Measurements from ENCODE around the gene SLC22A13.
"Not testable (repeated sequence)": the region's sequence is repeated elsewhere in the genome, so short reads cannot be mapped to it uniquely, and the experiment has no call there.

Gene SLC22A13

DNA sequence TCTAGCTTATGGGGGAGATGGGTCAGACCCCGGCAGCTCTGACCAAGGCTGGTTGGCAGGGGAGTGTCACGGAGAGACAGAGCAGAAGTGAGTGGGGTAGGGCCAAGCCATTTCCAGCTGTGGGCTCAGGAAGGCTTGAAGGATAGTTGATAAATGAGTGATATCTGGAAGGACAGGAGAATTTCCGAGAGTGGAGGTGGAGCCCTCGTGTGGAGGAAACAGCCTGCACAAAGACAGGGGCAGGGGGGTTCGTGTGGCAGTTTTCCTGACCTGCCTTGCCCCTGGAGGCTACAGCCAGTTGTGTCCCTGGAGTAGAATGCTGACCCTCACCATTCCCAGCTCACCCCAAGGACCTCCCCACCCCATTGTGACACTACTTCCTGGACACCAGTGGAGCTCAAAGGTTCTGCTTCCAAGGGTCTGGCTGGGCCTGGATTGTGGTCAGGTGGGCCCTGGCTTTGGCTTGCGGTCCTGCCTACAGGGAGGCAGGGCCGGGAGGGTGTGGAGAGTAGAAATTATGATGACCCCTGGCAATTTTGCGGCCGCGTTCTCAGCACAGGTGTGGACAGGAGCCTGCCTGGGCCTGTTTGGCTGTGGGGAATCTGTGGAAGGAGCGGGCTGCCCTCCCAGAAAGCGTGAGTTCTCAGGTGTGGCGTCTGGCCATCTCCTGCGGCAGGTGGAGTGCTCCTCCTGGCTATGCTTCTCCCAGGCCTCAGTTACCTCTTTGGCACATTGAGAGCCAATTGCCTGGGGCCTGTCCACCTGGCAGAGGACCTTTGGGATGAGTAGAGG lies 16.5 kb downstream of the SLC22A13 start, which contains the start of gene SLC22A14:
Gene SLC22A14, plus strand, starts transcription at position 400 of the 792 bp plus-strand sequence. CDS start 23,733 bp downstream, outside the sequence.
- peaks cover 13% of the 10 kb centered on the region for H3K36me3 ChIP-seq (ENCODE audit: insufficient read depth, low read length)
- no peaks in the 10 kb centered on the region for H3K4me1 ChIP-seq (ENCODE audit: control insufficient read depth, insufficient read depth, low read length)
- H3K4me3 ChIP-seq (ENCODE audit: low read length): no peak within 1 kb of the TSS
- H3K27me3 ChIP-seq (ENCODE audit: control insufficient read depth, insufficient read depth, low read length): no peaks in the 10 kb centered on the region
- H3K9me3 ChIP-seq (replicated peaks; ENCODE audit: low read length): no peaks in the 10 kb centered on the region
- no peak within 1 kb of the TSS for H3K4me2 ChIP-seq (ENCODE audit: low read length)
- no peak within 1 kb of the TSS for H3K9ac ChIP-seq (ENCODE audit: low read depth, low read length)

DNA sequence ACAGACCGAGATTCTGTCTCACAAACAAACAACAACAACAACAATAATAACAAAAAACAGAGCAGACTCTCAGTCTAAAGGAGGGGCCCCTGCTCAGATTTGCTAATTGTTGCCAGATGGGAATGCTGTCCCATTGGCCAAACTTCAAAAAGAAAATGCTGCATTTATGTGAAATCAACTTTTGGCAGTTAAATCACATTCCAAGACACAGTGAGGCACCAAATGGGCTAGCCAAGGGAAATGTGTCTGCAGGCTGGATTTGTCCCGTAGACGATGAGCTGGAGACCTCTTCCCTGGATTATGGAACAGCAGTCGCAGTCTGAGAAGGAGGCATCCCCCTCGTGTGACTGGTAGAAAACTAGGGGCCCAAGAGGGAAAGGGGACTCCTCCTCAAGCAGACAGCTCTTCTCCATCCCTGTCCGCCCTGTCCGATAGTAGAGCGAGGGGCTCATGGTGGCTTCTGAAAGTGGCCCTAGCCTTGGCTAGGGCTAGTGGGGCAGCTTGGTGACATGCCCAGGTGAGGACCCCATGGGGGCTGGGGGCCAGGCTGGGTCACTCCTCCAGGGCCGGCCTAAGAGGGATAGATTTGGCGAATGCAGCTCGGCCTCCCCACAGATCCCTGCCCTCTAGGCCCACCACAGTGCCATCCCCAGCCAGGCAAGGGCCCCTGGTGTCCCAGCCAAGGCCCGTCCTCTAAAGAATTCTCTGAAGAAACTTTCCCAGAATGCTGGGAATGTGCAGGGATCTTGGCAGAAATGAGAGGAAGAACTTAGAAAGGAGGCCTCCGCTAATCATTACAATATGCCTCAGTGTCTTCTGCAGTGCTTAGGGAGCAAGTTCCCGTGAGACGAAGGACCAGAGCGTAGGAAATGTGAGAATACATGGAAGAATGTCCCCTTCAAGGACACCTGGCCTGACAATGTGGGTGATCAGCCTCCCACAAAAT lies 18.5 kb downstream of the SLC22A13 start:
- H3K4me3 ChIP-seq (ENCODE audit: low read length): no peak overlapping the region
- H3K36me3 ChIP-seq (ENCODE audit: insufficient read depth, low read length): peaks cover 1% of the 10 kb centered on the region
- H3K4me2 ChIP-seq (ENCODE audit: low read length): no peak overlapping the region
- no peaks in the 10 kb centered on the region for H3K4me1 ChIP-seq (ENCODE audit: control insufficient read depth, insufficient read depth, low read length)
- no peak overlapping the region for H3K9ac ChIP-seq (ENCODE audit: low read depth, low read length)
- H3K9me3 ChIP-seq (replicated peaks; ENCODE audit: low read length): no peaks in the 10 kb centered on the region
- no peaks in the 10 kb centered on the region for H3K27me3 ChIP-seq (ENCODE audit: control insufficient read depth, insufficient read depth, low read length)

DNA sequence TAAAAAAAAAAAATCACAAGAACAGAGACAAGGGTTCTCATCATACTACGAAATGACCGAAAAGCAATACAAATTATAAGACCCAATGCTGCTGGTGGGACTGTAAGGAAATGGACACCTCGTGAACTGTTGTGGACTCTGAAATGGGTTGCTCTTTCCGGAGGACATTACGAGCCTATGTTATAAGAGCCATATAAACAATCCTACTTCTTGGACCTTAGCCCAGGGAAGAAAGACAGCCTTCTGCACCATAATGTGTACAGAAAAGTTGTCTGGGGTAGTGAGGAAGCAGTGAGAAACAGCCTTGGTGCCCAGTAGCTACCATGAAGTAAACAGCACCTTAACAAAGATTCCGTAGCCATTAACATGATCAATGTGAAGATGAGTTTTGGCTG lies 19.1 kb downstream of the SLC22A13 start:
- H3K36me3 ChIP-seq (ENCODE audit: insufficient read depth, low read length): no peaks in the 10 kb centered on the region
- H3K9me3 ChIP-seq (replicated peaks; ENCODE audit: low read length): no peaks in the 10 kb centered on the region
- H3K9ac ChIP-seq (ENCODE audit: low read depth, low read length): no peak overlapping the region
- H3K27me3 ChIP-seq (ENCODE audit: control insufficient read depth, insufficient read depth, low read length): no peaks in the 10 kb centered on the region
- H3K4me2 ChIP-seq (ENCODE audit: low read length): no peak overlapping the region
- no peak overlapping the region for H3K4me3 ChIP-seq (ENCODE audit: low read length)
- no peaks in the 10 kb centered on the region for H3K4me1 ChIP-seq (ENCODE audit: control insufficient read depth, insufficient read depth, low read length)

DNA sequence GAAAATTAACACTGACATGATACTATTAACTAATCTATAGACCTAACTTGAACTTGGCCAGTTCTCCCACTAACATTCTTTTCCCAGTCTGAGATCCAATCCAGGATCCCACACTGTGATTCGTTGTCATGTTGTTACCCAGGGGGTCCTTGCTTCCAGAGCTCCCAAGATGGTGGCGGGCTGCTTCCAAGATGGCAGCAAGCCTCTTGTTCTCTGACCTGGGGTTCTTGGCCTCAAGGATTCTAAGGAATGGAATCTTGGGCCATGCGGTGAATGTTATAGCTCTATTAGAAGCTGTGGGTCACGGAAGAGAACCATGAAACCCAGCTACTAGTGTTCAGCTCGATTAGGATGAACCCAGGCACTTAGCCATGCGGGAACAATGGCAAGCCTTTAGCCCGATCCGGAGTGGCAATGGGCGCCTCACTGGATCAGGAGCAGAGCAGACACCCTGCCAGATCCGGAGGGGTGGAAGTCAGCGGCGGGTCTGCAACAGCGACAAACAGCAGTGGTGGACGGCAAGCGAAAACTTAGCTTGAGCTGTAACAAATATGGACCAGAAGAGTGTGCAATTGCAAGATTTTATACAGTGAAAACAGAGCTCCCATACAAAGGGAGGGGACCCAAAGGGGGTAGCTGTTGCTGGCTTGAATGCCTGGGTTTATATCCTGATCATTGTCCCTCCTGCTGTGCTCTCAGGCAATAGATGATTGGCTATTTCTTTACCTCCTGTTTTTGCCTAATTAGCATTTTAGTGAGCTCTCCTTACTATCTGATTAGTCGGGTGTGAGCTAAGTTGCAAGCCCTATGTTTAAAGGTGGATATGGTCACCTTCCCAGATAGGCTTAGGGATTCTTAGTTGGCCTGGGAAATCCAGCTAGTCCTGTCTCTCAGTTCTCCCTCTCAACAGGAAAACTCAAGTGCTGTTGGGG lies 23.9 kb downstream of the SLC22A13 start:
- H3K4me1 ChIP-seq (ENCODE audit: control insufficient read depth, insufficient read depth, low read length); H3K4me3 ChIP-seq (ENCODE audit: low read length); H3K4me2 ChIP-seq (ENCODE audit: low read length); H3K36me3 ChIP-seq (ENCODE audit: insufficient read depth, low read length); H3K9ac ChIP-seq (ENCODE audit: low read depth, low read length); H3K27me3 ChIP-seq (ENCODE audit: control insufficient read depth, insufficient read depth, low read length); H3K9me3 ChIP-seq (replicated peaks; ENCODE audit: low read length): not testable (repeated sequence)

DNA sequence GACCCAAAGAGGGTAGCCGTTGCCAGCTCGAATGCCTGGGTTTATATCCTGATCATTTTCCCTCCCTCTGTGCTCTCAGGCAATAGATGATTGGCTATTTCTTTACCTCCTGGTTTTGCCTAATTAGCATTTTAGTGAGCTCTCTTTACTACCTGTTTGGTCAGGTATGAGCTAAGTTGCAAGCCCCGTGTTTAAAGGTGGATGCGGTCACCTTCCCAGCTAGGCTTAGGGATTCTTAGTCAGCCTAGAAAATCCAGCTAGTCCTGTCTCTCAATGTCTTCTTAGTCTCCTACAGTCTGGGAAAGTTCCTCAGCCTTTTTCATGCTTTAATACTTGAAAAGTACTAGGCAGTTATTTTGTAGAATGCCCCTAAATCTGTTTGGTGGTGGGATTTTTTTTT lies 31.4 kb downstream of the SLC22A13 start:
- H3K4me1 ChIP-seq (ENCODE audit: control insufficient read depth, insufficient read depth, low read length); H3K36me3 ChIP-seq (ENCODE audit: insufficient read depth, low read length); H3K9ac ChIP-seq (ENCODE audit: low read depth, low read length); H3K4me3 ChIP-seq (ENCODE audit: low read length); H3K4me2 ChIP-seq (ENCODE audit: low read length); H3K27me3 ChIP-seq (ENCODE audit: control insufficient read depth, insufficient read depth, low read length); H3K9me3 ChIP-seq (replicated peaks; ENCODE audit: low read length): not testable (repeated sequence)

DNA sequence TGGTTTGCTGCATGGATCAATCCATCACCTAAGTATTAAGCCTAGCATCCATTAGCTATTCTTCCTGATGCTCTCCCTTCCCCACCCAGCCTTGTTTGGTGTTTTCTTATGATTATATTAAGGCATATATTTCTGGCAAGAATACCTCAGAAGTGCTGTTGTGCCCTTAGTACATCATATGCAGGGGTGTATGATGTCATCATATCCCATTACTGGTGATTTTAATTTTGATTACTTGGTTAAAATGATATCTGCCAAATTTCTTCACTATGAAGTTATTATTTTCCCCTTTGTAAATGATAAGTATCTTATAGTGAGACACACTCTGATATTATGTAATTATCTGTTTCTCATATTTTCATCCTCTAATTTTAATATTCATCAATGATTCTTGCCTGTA lies 31.9 kb downstream of the SLC22A13 start:
- no peaks in the 10 kb centered on the region for H3K27me3 ChIP-seq (ENCODE audit: control insufficient read depth, insufficient read depth, low read length)
- H3K4me1 ChIP-seq (ENCODE audit: control insufficient read depth, insufficient read depth, low read length): no peaks in the 10 kb centered on the region
- H3K4me2 ChIP-seq (ENCODE audit: low read length): no peak overlapping the region
- no peaks in the 10 kb centered on the region for H3K36me3 ChIP-seq (ENCODE audit: insufficient read depth, low read length)
- H3K9ac ChIP-seq (ENCODE audit: low read depth, low read length): no peak overlapping the region
- no peak overlapping the region for H3K4me3 ChIP-seq (ENCODE audit: low read length)
- no peaks in the 10 kb centered on the region for H3K9me3 ChIP-seq (replicated peaks; ENCODE audit: low read length)

DNA sequence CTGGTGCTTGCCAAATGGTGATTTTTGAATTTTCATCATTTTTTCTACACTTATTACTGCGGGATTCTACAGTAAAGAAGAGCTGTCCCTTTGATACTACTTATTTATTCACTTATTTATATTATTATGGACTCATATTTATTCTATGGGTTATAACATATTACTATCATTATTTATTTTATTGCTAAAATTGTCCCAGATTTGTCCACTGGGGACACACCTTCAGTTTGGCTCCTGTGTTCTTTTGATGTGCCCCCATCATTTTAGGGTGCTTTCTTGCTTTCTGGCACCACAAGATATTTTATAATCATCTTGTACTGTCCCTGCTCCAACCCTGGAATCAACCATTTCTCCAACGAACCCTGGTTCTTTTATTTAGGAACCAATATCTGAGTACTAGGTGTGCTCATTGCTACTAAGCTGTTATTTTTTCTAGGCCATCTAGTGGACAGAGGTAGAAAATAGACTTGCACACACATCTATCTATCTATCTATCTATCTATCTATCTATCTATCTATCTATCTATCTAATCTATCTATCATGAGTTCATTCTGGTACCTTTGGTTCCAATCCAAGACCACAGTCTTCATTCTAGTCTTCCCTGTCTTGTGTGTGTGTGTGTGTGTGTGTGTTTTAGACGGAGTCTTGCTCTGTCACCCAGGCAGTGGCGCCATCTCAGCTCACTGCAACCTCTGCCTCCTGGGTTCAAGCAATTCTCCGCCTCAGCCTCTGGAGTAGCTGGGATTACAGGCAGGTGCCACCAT lies 32.5 kb downstream of the SLC22A13 start:
- no peak overlapping the region for H3K4me2 ChIP-seq (ENCODE audit: low read length)
- no peak overlapping the region for H3K4me3 ChIP-seq (ENCODE audit: low read length)
- no peaks in the 10 kb centered on the region for H3K9me3 ChIP-seq (replicated peaks; ENCODE audit: low read length)
- no peak overlapping the region for H3K9ac ChIP-seq (ENCODE audit: low read depth, low read length)
- H3K4me1 ChIP-seq (ENCODE audit: control insufficient read depth, insufficient read depth, low read length): no peaks in the 10 kb centered on the region
- no peaks in the 10 kb centered on the region for H3K27me3 ChIP-seq (ENCODE audit: control insufficient read depth, insufficient read depth, low read length)
- no peaks in the 10 kb centered on the region for H3K36me3 ChIP-seq (ENCODE audit: insufficient read depth, low read length)

DNA sequence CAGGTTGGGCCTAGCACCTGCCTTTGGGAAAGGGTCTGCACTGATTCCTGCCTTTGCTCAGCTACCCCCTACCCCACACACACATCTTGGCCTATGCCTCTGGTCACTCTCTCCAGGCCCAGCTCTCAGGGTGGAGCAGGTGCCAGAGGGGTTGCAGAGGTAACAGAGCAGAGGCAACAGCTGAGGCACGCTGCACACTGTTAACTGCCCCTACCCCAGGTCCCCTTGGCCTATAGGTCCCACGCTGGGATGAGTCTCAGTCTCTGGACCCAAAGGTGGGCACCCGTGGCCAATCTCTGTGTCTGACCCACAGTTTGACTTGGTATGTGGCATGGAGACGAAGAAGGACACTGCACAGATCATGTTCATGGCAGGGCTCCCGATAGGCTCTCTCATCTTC lies 41.3 kb downstream of the SLC22A13 start:
- H3K27me3 ChIP-seq (ENCODE audit: control insufficient read depth, insufficient read depth, low read length): peaks cover 3% of the 10 kb centered on the region
- H3K36me3 ChIP-seq (ENCODE audit: insufficient read depth, low read length): no peaks in the 10 kb centered on the region
- no peak overlapping the region for H3K4me3 ChIP-seq (ENCODE audit: low read length)
- no peak overlapping the region for H3K9ac ChIP-seq (ENCODE audit: low read depth, low read length)
- no peaks in the 10 kb centered on the region for H3K4me1 ChIP-seq (ENCODE audit: control insufficient read depth, insufficient read depth, low read length)
- no peak overlapping the region for H3K4me2 ChIP-seq (ENCODE audit: low read length)
- H3K9me3 ChIP-seq (replicated peaks; ENCODE audit: low read length): no peaks in the 10 kb centered on the region

DNA sequence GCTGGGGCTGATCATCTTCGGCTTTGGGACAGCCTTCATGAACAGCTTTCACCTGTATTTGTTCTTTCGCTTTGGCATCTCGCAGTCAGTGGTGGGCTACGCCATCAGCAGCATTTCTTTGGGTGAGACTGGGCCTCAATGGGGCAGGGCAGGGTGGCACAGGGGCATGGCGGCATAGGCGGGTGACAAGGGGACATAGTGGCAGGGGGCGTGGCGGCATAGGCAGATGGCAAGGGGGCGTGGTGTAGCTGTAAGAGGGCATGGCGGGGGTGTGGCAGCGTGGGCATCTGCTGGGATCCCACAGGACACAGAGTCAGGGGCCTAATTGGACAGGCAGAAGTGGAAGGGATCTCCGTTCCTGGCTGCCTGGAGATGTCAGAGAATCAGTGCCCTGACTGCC lies 42.0 kb downstream of the SLC22A13 start:
- Histone ChIP-seq H3K36me3 (ENCODE audit: insufficient read depth, low read length) (no peaks in the 10 kb centered on the region), H3K9me3 (replicated peaks; ENCODE audit: low read length) (no peaks in the 10 kb centered on the region), H3K9ac (ENCODE audit: low read depth, low read length) (no peak overlapping the region), H3K4me2 (ENCODE audit: low read length) (no peak overlapping the region), H3K4me1 (ENCODE audit: control insufficient read depth, insufficient read depth, low read length) (no peaks in the 10 kb centered on the region), H3K4me3 (ENCODE audit: low read length) (no peak overlapping the region), H3K27me3 (ENCODE audit: control insufficient read depth, insufficient read depth, low read length) (peaks cover 3% of the 10 kb centered on the region)

DNA sequence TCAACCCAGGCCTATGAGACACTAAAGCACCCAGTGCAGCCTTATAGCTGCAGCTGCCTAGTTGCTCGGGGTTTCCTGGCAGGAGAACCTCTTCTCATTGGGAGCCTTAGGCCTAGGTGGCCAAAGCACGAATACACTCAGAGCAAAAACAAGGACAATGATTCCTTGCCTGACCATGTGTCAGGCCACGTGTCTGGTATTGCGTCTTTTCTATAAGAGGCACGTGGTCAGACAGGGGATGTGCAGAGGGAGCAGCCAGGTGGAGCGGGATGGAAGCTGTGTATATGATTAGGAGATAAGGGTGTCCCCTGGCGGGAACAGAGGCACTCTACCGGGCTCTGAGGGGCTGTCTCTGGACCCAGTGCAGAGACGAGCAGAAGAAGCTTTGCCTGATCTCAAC lies 42.8 kb downstream of the SLC22A13 start:
- no peaks in the 10 kb centered on the region for H3K9me3 ChIP-seq (replicated peaks; ENCODE audit: low read length)
- H3K27me3 ChIP-seq (ENCODE audit: control insufficient read depth, insufficient read depth, low read length): peaks cover 3% of the 10 kb centered on the region
- no peak overlapping the region for H3K4me3 ChIP-seq (ENCODE audit: low read length)
- no peaks in the 10 kb centered on the region for H3K4me1 ChIP-seq (ENCODE audit: control insufficient read depth, insufficient read depth, low read length)
- H3K36me3 ChIP-seq (ENCODE audit: insufficient read depth, low read length): no peaks in the 10 kb centered on the region
- H3K9ac ChIP-seq (ENCODE audit: low read depth, low read length): no peak overlapping the region
- H3K4me2 ChIP-seq (ENCODE audit: low read length): no peak overlapping the region
